K562 (cell line): ENCODE results near the gene PMM1. TPM values are rescaled to one million over a fixed set of nuclear protein-coding genes. Genes with fewer than 3 reads are reported as not detected.

Source experiments
- ASH1L ChIP-seq: fragments of 450-650 bp; IDR thresholded peaks from 2 replicates; pipeline ENCODE4 v1.6.1; 2018; ENCODE audit warnings: borderline replicate concordance, mild to moderate bottlenecking, low read depth; ENCODE audit not compliant: partially characterized antibody
- BACH1 ChIP-seq: fragments of 200-800 bp; sonication (Bioruptor generic); IDR thresholded peaks from 2 replicates; pipeline ENCODE4 v1.6.1; 2016; ENCODE audit warnings: missing genetic modification characterization, missing compliant biosample characterization
- BCOR ChIP-seq: fragments of 450-650 bp; IDR thresholded peaks from 2 replicates; pipeline ENCODE4 v1.6.1; 2016
- BRD9 ChIP-seq: fragments of 450-650 bp; IDR thresholded peaks from 2 replicates; pipeline ENCODE4 v1.6.1; 2018; ENCODE audit warnings: low read depth; ENCODE audit not compliant: partially characterized antibody
- CEBPB ChIP-seq: fragments of 450-650 bp; IDR thresholded peaks from 2 replicates; pipeline ENCODE4 v1.6.1; 2016; ENCODE audit warnings: missing genetic modification characterization, missing compliant biosample characterization
- HDAC2 ChIP-seq: fragments of 450-650 bp; IDR thresholded peaks from 2 replicates; pipeline ENCODE4 v1.6.1; 2016; ENCODE audit warnings: mild to moderate bottlenecking
- HDAC6 ChIP-seq: IDR thresholded peaks from 2 replicates; pipeline ENCODE4 v1.6.1; 2012; ENCODE audit warnings: low read depth, mild to moderate bottlenecking, control low read depth, inconsistent platforms, low read length, moderate library complexity
- HDGF ChIP-seq: fragments of 450-650 bp; IDR thresholded peaks from 2 replicates; pipeline ENCODE4 v1.6.1; 2016
- HMG20B ChIP-seq: fragments of 250-450 bp; sonication (Bioruptor Pico); IDR thresholded peaks from 2 replicates; pipeline ENCODE4 v1.5.0; 2021; ENCODE audit warnings: mild to moderate bottlenecking
- MCM7 ChIP-seq, 2 experiments: fragments of 450-650 bp; IDR thresholded peaks; 2 replicates each; pipeline ENCODE4 v1.6.1; 2016 to 2018
- NFE2L1 ChIP-seq: fragments of 450-650 bp; IDR thresholded peaks from 2 replicates; pipeline ENCODE4 v1.6.1; 2016; ENCODE audit warnings: missing genetic modification characterization, low read depth, mild to moderate bottlenecking, missing compliant biosample characterization, moderate library complexity, borderline replicate concordance
- RBM25 ChIP-seq: fragments of 200-400 bp; formaldehyde crosslinking; IDR thresholded peaks from 2 replicates; pipeline ENCODE4 v1.6.1; 2018; ENCODE audit warnings: low read length, low read depth, moderate library complexity; ENCODE audit not compliant: severe bottlenecking
- SIRT6 ChIP-seq: IDR thresholded peaks from one replicate; pipeline ENCODE4 v1.6.1; 2012; ENCODE audit warnings: low read depth, mild to moderate bottlenecking, control low read depth, inconsistent platforms, low read length, moderate library complexity
- SIX5 ChIP-seq, 2 experiments: IDR thresholded peaks; 2 replicates each; pipeline ENCODE4 v1.6.1; 2011; ENCODE audit warnings: low read length in 2 of 2, borderline replicate concordance in 1 of 2, low read depth in 1 of 2, mild to moderate bottlenecking in 1 of 2, moderate library complexity in 1 of 2; ENCODE audit not compliant: insufficient read depth in 1 of 2
- SMARCA5 ChIP-seq: fragments of 450-650 bp; IDR thresholded peaks from 2 replicates; pipeline ENCODE4 v1.6.1; 2016
- TCF3 ChIP-seq: sonication (generic); formaldehyde crosslinking; IDR thresholded peaks from 2 replicates; pipeline ENCODE4 v1.4.0; 2020; ENCODE audit warnings: mild to moderate bottlenecking, missing genetic modification reagents
- TRIM25 ChIP-seq: fragments of 450-650 bp; IDR thresholded peaks from 2 replicates; pipeline ENCODE4 v1.7.0; 2016; ENCODE audit warnings: borderline replicate concordance
- polyA plus RNA-seq, 8 experiments: library from polyadenylated mRNA; depleted of rRNA in 4 of 8; stranded (reverse) in 5 of 8; unstranded in 3 of 8; fragments of >200 nt; fragmentation: Nextera tagmentation in 2 of 8; fragmentation: Illumina TruSeq in 1 of 8; extraction: Ambion mirVana in 2 of 8; extraction: Trizol in 1 of 8; gene quantifications; 2 replicates each; pipeline versions ENCODE4 v1.2.1 to v1.2.3, GENCODE V29; 2011 to 2014; ENCODE audit warnings: inconsistent platforms in 1 of 8, missing spikeins in 1 of 8
- total RNA-seq, 7 experiments: library from RNA; depleted of rRNA in 6 of 7; stranded (reverse); fragments of >200 nt in 6 of 7; fragmentation: Illumina TruSeq in 2 of 7; extraction: Trizol in 2 of 7; gene quantifications; 2 replicates each; pipeline versions ENCODE4 v1.2.1 to v1.2.3, GENCODE V29; 2011 to 2021; ENCODE audit warnings: low replicate concordance in 1 of 7
- TF ChIP-seq, protein P1 (sequence below), 2 experiments: fragments of 450-650 bp in 1 of 2; sonication (generic) in 1 of 2; formaldehyde crosslinking in 1 of 2; IDR thresholded peaks in 1 of 2; conservative IDR thresholded peaks in 1 of 2; 2 replicates each; pipeline versions ENCODE4 v1.6.1 to v1.8.1; 2016 to 2023; ENCODE audit warnings: mild to moderate bottlenecking in 2 of 2, moderate library complexity in 2 of 2, inconsistent platforms in 1 of 2, missing genetic modification reagents in 1 of 2
- TF ChIP-seq, protein P2 (sequence below): fragments of 250-450 bp; sonication (Bioruptor Pico); IDR thresholded peaks from 2 replicates; pipeline ENCODE4 v1.8.0; 2022; ENCODE audit warnings: moderate library complexity, mild to moderate bottlenecking, inconsistent platforms
- TF ChIP-seq, protein P3 (sequence below): fragments of 450-650 bp; IDR thresholded peaks from 2 replicates; pipeline ENCODE4 v1.7.1; 2018; ENCODE audit warnings: mild to moderate bottlenecking, low read depth; ENCODE audit not compliant: partially characterized antibody
- TF ChIP-seq, protein P4 (sequence below): fragments of 250-450 bp; sonication (Bioruptor Pico); IDR thresholded peaks from 2 replicates; pipeline ENCODE4 v1.5.1; 2021; ENCODE audit warnings: mild to moderate bottlenecking

Gene PMM1
- total and polyA plus RNA-seq, 9 of the 15 experiments (the other 6 are each of a cell fraction or from before 2014, with no cell fraction given) = 10.2 to 31.7 (median 20.3) TPM

DNA sequence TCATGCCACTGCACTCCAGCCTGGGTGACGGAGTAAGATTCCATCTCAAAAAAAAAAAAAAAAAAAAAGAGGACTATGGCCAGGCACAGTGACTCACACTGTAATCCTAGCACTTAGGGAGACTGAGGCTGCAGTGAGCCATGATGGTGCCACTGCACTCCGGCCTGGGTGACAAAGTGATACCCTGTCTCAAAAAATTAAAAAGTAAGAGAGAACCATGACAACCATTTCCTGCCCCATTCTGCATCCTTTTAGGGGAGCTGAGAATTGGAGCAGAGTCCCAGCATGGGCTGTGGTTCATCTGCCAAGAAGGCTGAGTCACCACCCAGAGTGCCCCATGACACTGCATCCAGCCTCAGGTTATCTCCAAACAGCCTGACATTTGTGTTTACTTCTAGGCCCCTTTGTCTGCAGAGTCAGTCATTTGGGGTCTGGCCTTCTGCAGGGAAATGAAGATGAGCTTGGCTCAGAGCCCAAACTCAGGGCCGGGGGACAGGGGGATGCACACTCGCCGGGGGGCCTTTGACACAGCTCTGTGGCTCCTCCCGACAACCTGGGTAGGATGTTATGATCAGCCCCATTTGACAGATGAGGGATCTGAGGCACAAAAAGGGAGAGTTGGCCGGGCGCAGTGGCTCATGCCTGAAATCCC lies 24.1 kb downstream of the PMM1 start (continued):
- TF ChIP-seq SIRT6 = no peak
- TF ChIP-seq, protein P1, sequence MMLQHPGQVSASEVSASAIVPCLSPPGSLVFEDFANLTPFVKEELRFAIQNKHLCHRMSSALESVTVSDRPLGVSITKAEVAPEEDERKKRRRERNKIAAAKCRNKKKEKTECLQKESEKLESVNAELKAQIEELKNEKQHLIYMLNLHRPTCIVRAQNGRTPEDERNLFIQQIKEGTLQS (IDR thresholded peaks at IDR 0.05) = peak; percentile 94
- TF ChIP-seq, protein P1 (CRISPR knock-in tag; conservative IDR thresholded peaks at IDR 0.05) = 0 out of 2 replicates have a peak, but pooled peaks have one; percentile 32
- TF ChIP-seq, protein P2, sequence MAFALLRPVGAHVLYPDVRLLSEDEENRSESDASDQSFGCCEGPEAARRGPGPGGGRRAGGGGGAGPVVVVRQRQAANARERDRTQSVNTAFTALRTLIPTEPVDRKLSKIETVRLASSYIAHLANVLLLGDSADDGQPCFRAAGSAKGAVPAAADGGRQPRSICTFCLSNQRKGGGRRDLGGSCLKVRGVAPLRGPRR (CRISPR knock-in tag) = no peak
- peak; percentile 59; the same call in 1 of the 2 replicates for TF ChIP-seq HDGF
- peak; percentile 52 for TF ChIP-seq TCF3 (CRISPR knock-in tag)
- TF ChIP-seq HMG20B (CRISPR knock-in tag) = no peak
- TF ChIP-seq MCM7 (IDR thresholded peaks at IDR 0.05) = no peak
- peak; percentile 68 for TF ChIP-seq BCOR
- TF ChIP-seq TRIM25 = no peak
- peak; percentile 68 for TF ChIP-seq HDAC2
- no peak for TF ChIP-seq ASH1L
- TF ChIP-seq SIX5 (IDR thresholded peaks at IDR 0.05; ENCODE audit: borderline replicate concordance in 1 of 2, insufficient read depth in 1 of 2, low read depth in 1 of 2, low read length in 2 of 2) = no peak
- TF ChIP-seq HDAC6 = no peak
- TF ChIP-seq, protein P3, sequence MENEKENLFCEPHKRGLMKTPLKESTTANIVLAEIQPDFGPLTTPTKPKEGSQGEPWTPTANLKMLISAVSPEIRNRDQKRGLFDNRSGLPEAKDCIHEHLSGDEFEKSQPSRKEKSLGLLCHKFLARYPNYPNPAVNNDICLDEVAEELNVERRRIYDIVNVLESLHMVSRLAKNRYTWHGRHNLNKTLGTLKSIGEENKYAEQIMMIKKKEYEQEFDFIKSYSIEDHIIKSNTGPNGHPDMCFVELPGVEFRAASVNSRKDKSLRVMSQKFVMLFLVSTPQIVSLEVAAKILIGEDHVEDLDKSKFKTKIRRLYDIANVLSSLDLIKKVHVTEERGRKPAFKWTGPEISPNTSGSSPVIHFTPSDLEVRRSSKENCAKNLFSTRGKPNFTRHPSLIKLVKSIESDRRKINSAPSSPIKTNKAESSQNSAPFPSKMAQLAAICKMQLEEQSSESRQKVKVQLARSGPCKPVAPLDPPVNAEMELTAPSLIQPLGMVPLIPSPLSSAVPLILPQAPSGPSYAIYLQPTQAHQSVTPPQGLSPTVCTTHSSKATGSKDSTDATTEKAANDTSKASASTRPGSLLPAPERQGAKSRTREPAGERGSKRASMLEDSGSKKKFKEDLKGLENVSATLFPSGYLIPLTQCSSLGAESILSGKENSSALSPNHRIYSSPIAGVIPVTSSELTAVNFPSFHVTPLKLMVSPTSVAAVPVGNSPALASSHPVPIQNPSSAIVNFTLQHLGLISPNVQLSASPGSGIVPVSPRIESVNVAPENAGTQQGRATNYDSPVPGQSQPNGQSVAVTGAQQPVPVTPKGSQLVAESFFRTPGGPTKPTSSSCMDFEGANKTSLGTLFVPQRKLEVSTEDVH = no peak
- TF ChIP-seq CEBPB (tag) = no peak
- TF ChIP-seq BACH1 (tag) = peak; percentile 86
- TF ChIP-seq RBM25 = peak; percentile 40
- peak; percentile 13 for TF ChIP-seq BRD9
- 0 out of 2 replicates have a peak, but pooled peaks have one; percentile 32 for TF ChIP-seq SMARCA5
- TF ChIP-seq, protein P4, sequence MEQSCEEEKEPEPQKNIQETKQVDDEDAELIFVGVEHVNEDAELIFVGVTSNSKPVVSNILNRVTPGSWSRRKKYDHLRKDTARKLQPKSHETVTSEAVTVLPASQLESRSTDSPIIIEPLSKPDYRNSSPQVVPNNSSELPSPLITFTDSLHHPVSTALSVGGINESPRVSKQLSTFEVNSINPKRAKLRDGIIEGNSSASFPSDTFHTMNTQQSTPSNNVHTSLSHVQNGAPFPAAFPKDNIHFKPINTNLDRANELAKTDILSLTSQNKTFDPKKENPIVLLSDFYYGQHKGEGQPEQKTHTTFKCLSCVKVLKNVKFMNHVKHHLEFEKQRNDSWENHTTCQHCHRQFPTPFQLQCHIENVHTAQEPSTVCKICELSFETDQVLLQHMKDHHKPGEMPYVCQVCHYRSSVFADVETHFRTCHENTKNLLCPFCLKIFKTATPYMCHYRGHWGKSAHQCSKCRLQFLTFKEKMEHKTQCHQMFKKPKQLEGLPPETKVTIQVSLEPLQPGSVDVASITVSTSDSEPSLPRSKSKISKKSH (CRISPR knock-in tag) = no peak
- no peak for TF ChIP-seq NFE2L1 (tag)
